Stimulated activated CD4-positive, alpha-beta T cell treated with anti-CD3 and anti-CD28 coated beads, TNF-alpha, amount 100 ng/mL, for 1 hour (primary cell): ENCODE measurements around the gene MALSU1.

Experiments used
- DNase-seq, 3 donors: peaks; one replicate each; pipeline ENCODE4 v3.0.0-alpha.2; 2020; ENCODE audit warnings: low read depth in 3 of 3, low spot score in 1 of 3

Gene MALSU1

GRCh38 chr7:23358152-23358674 is 59.1 kb downstream of the MALSU1 start:
- DNase-seq, result no peak
